Central memory CD8-positive, alpha-beta T cell (primary cell): ENCODE data around the gene TTC28.
A peak's percentile ranks its signal among the peaks of the same experiment; 100 is the strongest.
"Not testable (repeated sequence)": the region's sequence is repeated elsewhere in the genome, so short reads cannot be mapped to it uniquely, and the experiment has no call there.

ENCODE experiments used
- ATAC-seq: fragments of 150-1000 bp; cut with Tn5 transposase; replicated peaks from 2 replicates; pipeline ENCODE4 v1.10.0; 2022; ENCODE audit warnings: mild to moderate bottlenecking, moderate FRiP score, moderate number of reproducible peaks; ENCODE audit not compliant: poor library complexity, severe bottlenecking; ENCODE audit errors: extremely low read depth
- DNase-seq, 2 donors: peaks; one replicate each; pipeline ENCODE4 v3.0.0; 2021; ENCODE audit warnings: low spot score in 2 of 2
- H3K27ac Mint-ChIP-seq: one replicate; pipeline ENCODE4 v1.8.0; 2022; ENCODE audit warnings: low read depth, mild to moderate bottlenecking, moderate library complexity, mixed read lengths
- H3K27me3 Mint-ChIP-seq: one replicate; pipeline ENCODE4 v1.8.0; 2022; ENCODE audit warnings: mixed read lengths
- H3K36me3 Mint-ChIP-seq: one replicate; pipeline ENCODE4 v1.8.0; 2022; ENCODE audit warnings: mild to moderate bottlenecking, moderate library complexity, mixed read lengths; ENCODE audit not compliant: insufficient read depth
- H3K4me1 Mint-ChIP-seq: one replicate; pipeline ENCODE4 v1.8.0; 2022; ENCODE audit warnings: mixed read lengths
- H3K4me3 Mint-ChIP-seq: one replicate; pipeline ENCODE4 v1.8.0; 2022; ENCODE audit warnings: mild to moderate bottlenecking, moderate library complexity, mixed read lengths
- H3K9me3 Mint-ChIP-seq: one replicate; pipeline ENCODE4 v1.8.0; 2022; ENCODE audit warnings: mixed read lengths

TTC28 gene

DNA sequence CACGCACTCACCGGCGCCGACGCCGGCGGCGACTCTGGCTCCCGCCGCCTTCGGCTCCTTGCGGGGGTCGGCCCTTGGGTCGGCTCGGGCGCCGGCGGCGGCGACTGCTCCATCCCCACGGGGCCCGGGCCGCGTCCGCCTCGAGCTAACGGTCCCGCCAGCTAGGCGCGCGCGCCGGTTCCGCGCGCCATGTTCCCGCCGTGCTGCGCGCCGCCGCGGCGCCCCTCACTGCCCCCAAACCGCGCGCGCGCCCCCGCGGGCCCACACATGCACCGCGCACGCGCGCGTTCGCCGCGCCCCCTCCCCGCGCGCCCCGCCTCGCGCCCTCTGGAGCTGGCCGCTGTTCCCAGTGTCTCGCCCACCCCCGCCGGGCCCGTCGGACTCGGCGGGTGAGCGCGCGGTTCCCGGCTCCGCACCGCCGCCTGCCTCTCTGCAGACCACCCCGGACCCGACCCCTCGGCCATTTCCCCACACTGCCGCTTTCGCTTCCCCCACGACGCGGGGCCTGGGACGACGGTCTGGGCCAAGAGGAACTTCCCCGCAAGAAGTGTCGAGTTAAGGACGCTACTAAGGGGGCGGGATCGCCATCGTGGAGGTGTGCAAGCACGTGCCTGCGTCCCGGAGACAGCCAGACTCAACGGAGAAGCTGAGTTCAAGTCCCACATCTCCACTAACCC, at the start of gene TTC28:
Gene TTC28 (minus strand): TSS at position 230 of the 677 bp plus-strand sequence. CDS start 117 bp downstream, at position 113.
- not testable (repeated sequence) for H3K36me3 Mint-ChIP-seq, H3K27ac Mint-ChIP-seq, H3K9me3 Mint-ChIP-seq, ATAC-seq
- H3K4me1 Mint-ChIP-seq: peaks cover 22% of the 10 kb centered on the region
- H3K4me3 Mint-ChIP-seq: peak within 1 kb of the TSS; percentile 86
- H3K27me3 Mint-ChIP-seq: peaks cover 56% of the 10 kb centered on the region
- peak in 1 of 2 donors; percentile 16 for DNase-seq

- no peak overlapping the region for H3K27ac Mint-ChIP-seq
- no peak for DNase-seq
- H3K36me3 Mint-ChIP-seq: peaks cover 7% of the 10 kb centered on the region
- no peak overlapping the region for H3K4me3 Mint-ChIP-seq
- no peaks in the 10 kb centered on the region for H3K4me1 Mint-ChIP-seq
- no peaks in the 10 kb centered on the region for H3K27me3 Mint-ChIP-seq
- ATAC-seq: no peak
- H3K9me3 Mint-ChIP-seq: no peaks in the 10 kb centered on the region
These were observed 49.1 kb upstream of the TTC28 start for GRCh38 chr22:28728621-28729313.

- H3K36me3 Mint-ChIP-seq: peaks cover 5% of the 10 kb centered on the region
- DNase-seq (no peak), ATAC-seq (no peak)
- no peaks in the 10 kb centered on the region for H3K9me3 Mint-ChIP-seq
- H3K4me3 Mint-ChIP-seq: no peak overlapping the region
- H3K27ac Mint-ChIP-seq: no peak overlapping the region
- H3K4me1 Mint-ChIP-seq: no peaks in the 10 kb centered on the region
- H3K27me3 Mint-ChIP-seq: no peaks in the 10 kb centered on the region
These were observed 48.4 kb upstream of the TTC28 start for GRCh38 chr22:28728002-28728401.

DNA sequence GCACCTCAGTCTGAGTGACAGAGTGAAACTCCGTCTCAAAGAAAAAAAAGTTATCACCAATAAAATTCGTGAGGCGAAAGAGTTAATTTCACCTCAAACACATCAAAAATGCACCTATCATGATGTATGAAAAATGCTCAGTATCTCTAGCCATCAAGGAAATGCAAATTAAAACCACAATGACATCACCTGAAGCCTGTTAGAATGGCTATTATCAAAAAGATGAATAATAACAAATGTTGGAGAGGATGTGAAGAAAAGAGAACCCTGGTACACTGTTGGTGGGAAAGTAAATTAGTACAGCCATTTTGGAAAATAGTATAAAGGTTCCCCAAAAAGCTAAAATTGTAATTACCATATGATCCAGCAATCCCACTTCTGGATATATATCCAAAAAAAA, 38.4 kb upstream of the TTC28 start:
- H3K36me3 Mint-ChIP-seq: no peaks in the 10 kb centered on the region
- peaks cover 12% of the 10 kb centered on the region for H3K4me1 Mint-ChIP-seq
- H3K4me3 Mint-ChIP-seq: no peak overlapping the region
- H3K9me3 Mint-ChIP-seq: no peaks in the 10 kb centered on the region
- H3K27ac Mint-ChIP-seq: no peak overlapping the region
- DNase-seq (no peak), ATAC-seq (no peak)
- H3K27me3 Mint-ChIP-seq: no peaks in the 10 kb centered on the region

DNA sequence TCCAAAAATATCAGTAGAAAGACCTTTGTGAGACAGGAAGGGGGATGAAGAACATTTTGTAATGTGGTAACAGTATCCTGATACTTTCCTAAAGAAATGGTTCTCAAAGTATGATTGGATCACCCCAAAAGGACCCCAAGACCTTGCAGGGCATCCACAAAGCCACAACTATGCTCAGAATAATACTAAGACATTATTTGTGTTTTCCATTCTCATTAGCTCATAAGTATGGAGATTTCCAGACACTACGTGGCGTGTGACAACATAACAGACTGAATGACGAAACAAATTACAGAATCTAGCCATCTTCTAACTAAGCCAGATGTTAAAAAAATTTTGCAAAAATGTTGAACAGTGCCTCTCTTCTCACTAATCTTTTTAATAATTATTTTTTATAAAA, 37.0 kb upstream of the TTC28 start:
- no peaks in the 10 kb centered on the region for H3K36me3 Mint-ChIP-seq
- no peak for DNase-seq
- no peaks in the 10 kb centered on the region for H3K27me3 Mint-ChIP-seq
- H3K27ac Mint-ChIP-seq: no peak overlapping the region
- no peaks in the 10 kb centered on the region for H3K9me3 Mint-ChIP-seq
- H3K4me3 Mint-ChIP-seq: no peak overlapping the region
- peaks cover 12% of the 10 kb centered on the region for H3K4me1 Mint-ChIP-seq
- no peak for ATAC-seq

DNA sequence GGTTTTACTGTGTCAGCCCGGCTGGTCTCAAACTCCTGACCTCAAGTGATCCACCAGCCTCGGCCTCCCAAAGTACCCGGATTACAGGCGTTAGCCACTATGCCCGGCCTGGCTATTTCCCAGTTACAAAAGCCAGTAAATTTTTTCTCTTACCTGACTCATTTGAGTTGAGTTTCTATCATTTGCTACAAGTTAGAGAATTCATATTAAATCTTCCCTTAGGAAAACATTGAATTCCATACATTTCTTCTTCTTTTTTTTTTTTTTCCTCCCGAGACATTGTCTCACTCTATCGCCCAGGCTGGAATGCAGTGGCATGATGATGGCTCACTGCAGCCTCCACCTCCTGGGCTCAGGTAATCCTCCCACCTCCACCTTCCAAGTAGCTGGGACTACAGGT, 36.0 kb upstream of the TTC28 start:
- no peak for DNase-seq
- no peaks in the 10 kb centered on the region for H3K9me3 Mint-ChIP-seq
- H3K27ac Mint-ChIP-seq: no peak overlapping the region
- H3K4me3 Mint-ChIP-seq: no peak overlapping the region
- no peak for ATAC-seq
- H3K4me1 Mint-ChIP-seq: peaks cover 12% of the 10 kb centered on the region
- H3K36me3 Mint-ChIP-seq: peaks cover 1% of the 10 kb centered on the region
- H3K27me3 Mint-ChIP-seq: no peaks in the 10 kb centered on the region

- peaks cover 12% of the 10 kb centered on the region for H3K4me1 Mint-ChIP-seq
- peaks cover 1% of the 10 kb centered on the region for H3K36me3 Mint-ChIP-seq
- no peaks in the 10 kb centered on the region for H3K27me3 Mint-ChIP-seq
- ATAC-seq: no peak
- no peak for DNase-seq
- H3K9me3 Mint-ChIP-seq: no peaks in the 10 kb centered on the region
- no peak overlapping the region for H3K27ac Mint-ChIP-seq
- no peak overlapping the region for H3K4me3 Mint-ChIP-seq
These were observed 34.5 kb upstream of the TTC28 start for GRCh38 chr22:28714043-28714628.

DNA sequence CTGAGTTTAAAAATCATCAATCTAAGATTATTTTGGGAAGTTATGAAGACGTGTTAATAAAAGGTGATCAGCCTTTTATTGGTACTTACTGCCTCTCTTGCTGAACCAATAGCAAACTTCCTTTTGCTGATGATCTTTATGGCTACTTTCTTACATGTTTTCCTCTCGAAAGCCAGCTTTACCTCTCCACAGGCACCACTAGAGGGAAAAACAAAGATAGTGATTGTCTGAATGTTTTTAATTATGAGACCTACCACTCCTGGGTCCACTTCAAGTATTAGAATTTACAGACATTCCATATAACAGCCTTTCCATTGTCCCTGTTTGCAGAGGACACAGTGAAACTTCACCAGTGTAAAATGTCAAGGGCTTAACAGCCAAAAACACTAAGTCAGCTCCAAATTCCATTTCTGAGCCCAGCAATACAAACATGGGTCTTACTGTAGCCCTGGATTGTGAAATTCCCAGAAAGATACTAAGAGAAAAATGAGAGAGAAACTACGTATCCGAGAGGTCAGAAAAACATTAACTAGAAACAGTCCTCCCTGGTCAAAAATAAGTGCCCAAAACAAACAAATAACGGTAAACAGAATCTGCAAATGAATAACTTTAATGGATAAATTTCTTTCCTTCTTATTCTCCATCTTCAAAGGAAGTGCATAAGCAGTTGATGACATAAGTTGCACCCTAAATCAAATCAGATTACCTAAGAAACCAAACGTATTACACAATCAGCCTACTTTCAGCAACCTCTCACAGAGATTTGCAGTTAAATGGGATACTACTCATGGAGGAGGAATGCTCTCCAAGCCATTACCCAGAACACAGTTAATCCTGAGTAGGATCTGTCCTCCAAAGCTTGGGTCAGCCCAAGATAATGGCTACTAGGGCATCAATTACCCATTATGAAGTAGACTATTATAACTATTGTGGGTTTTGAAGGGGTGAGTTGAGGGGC, 32.5 kb upstream of the TTC28 start:
- Mint-ChIP-seq H3K4me1 (peaks cover 12% of the 10 kb centered on the region), H3K4me3 (no peak overlapping the region), H3K27me3 (no peaks in the 10 kb centered on the region), H3K36me3 (peaks cover 1% of the 10 kb centered on the region), H3K9me3 (no peaks in the 10 kb centered on the region), H3K27ac (no peak overlapping the region)
- ATAC-seq (no peak), DNase-seq (no peak)

DNA sequence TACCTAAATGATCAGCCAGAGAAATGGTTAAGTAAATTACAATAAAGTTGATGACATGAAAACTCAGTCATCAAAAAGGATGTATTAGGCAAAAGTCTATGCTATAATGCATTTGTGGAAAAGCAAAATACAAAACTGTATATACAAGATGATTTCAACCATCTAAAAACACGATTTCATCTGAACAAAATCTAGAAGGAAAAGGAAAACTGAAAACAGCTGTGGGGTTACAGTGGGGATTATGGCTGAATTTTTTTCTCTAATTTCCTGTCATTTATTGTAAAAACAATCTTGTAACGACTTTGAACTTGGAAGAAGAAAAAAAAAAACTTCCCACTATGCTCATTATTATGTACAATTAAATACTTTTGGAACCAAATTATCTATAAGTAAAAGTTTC, 31.7 kb upstream of the TTC28 start:
- no peak for ATAC-seq
- no peaks in the 10 kb centered on the region for H3K27me3 Mint-ChIP-seq
- no peak overlapping the region for H3K4me3 Mint-ChIP-seq
- H3K4me1 Mint-ChIP-seq: peaks cover 12% of the 10 kb centered on the region
- DNase-seq: no peak
- no peak overlapping the region for H3K27ac Mint-ChIP-seq
- no peaks in the 10 kb centered on the region for H3K9me3 Mint-ChIP-seq
- H3K36me3 Mint-ChIP-seq: peaks cover 1% of the 10 kb centered on the region

DNA sequence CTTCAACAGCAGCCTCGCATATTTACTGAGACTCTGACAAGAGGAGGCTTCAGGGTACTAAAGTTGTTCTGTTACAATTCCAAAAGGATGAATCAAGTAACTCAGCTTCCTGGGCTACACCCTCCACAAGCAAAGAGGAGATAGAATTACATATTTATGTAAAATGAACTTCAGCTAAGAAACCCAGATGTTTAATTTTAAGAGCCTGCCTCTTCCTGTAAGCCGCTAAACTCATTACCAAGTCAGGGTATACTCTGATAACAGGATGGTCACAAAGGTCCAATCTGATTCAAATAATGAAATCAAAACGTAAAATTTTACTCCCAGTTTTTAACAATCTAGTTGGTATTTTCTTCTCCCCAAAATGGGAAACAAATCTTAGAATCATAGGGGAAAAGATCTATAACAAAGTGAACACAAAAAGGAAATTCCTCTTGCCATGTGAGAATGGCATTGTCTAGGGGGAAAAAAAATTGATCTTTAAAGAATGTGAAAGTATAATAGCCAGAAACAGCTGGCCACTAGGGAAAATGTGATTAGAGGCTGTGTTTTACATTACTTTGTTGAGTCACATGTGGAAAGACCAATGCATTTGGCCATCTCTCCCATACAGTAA, 31.0 kb upstream of the TTC28 start:
- Mint-ChIP-seq H3K27ac (no peak overlapping the region), H3K36me3 (peaks cover 1% of the 10 kb centered on the region), H3K9me3 (no peaks in the 10 kb centered on the region), H3K4me1 (peaks cover 12% of the 10 kb centered on the region), H3K27me3 (no peaks in the 10 kb centered on the region), H3K4me3 (no peak overlapping the region)
- no peak for ATAC-seq
- no peak for DNase-seq

DNA sequence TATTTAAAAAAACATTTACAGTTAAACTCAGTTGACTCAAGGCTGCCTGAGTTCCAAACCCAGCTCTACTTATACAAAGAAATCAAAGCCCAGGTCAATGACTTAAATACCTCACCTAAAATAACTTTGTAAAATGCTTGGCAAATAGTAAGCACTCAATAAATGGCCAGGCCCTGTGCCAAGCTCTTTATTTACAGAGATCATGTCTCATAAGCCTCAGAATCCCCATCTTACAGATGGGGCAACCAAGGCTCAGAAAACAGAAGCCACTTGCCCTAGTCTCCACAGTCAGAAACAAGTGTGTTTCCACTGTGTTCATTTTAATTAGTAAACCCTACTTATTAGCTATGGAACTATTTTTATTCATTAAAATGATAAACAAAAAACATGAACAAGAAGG, 30.5 kb upstream of the TTC28 start:
- DNase-seq (no peak), ATAC-seq (no peak)
- no peaks in the 10 kb centered on the region for H3K9me3 Mint-ChIP-seq
- H3K4me1 Mint-ChIP-seq: peaks cover 12% of the 10 kb centered on the region
- H3K27ac Mint-ChIP-seq: no peak overlapping the region
- no peak overlapping the region for H3K4me3 Mint-ChIP-seq
- H3K27me3 Mint-ChIP-seq: no peaks in the 10 kb centered on the region
- H3K36me3 Mint-ChIP-seq: peaks cover 1% of the 10 kb centered on the region

- H3K36me3 Mint-ChIP-seq: peaks cover 5% of the 10 kb centered on the region
- H3K27me3 Mint-ChIP-seq: no peaks in the 10 kb centered on the region
- no peaks in the 10 kb centered on the region for H3K4me1 Mint-ChIP-seq
- no peak overlapping the region for H3K4me3 Mint-ChIP-seq
- ATAC-seq (no peak), DNase-seq (no peak)
- no peak overlapping the region for H3K27ac Mint-ChIP-seq
- H3K9me3 Mint-ChIP-seq: no peaks in the 10 kb centered on the region
These were observed 27.2 kb upstream of the TTC28 start for GRCh38 chr22:28706845-28707244.
